ENCODE data around the gene NUP85.
A peak's percentile ranks its signal among the peaks of the same experiment; 100 is the strongest.

Gene NUP85

GRCh38 chr17:75218131-75218530 lies 12.7 kb downstream of the NUP85 start:
- H3K27me3 ChIP-seq, result no peaks in the 10 kb centered on the region
- no peak overlapping the region for H3K27ac ChIP-seq
- no peak for TF ChIP-seq Cebpa-rat (IDR thresholded peaks at IDR 0.05)
- H3K36me3 ChIP-seq, result peaks cover 95 to 100% (median 98%) of the 10 kb centered on the region in 11 experiments
- H3K4me3 ChIP-seq, result no peak overlapping the region
- no peak overlapping the region; a peak in 1 of 22 replicates for H3K9ac ChIP-seq
- H3K4me2 ChIP-seq, result no peak overlapping the region
- H3K9me3 ChIP-seq (replicated peaks in 1 of 11), result no peaks in the 10 kb centered on the region
- H4K20me1 ChIP-seq, result peaks cover 0 to 17% (median 0%) of the 10 kb centered on the region in 11 experiments; a peak in 2 of 22 replicates
- no peaks in the 10 kb centered on the region for H3K4me1 ChIP-seq

- TF ChIP-seq Cebpa-rat (IDR thresholded peaks at IDR 0.05), result no peak
- Histone ChIP-seq H3K9ac (no peak overlapping the region), H3K4me1 (peaks cover 0 to 3% (median under 1%) of the 10 kb centered on the region in 10 experiments; a peak in 6 of 20 replicates), H3K36me3 (peaks cover 92 to 100% (median 98%) of the 10 kb centered on the region in 11 experiments), H3K27me3 (no peaks in the 10 kb centered on the region), H4K20me1 (peaks cover 0 to 17% (median 0%) of the 10 kb centered on the region in 11 experiments; a peak in 2 of 22 replicates), H3K27ac (no peak overlapping the region), H3K4me2 (no peak overlapping the region), H3K4me3 (no peak overlapping the region), H3K9me3 (replicated peaks in 1 of 11) (no peaks in the 10 kb centered on the region)
Observed at GRCh38 chr17:75219815-75220214, 14.3 kb downstream of the NUP85 start.

GRCh38 chr17:75225016-75225415 lies 19.5 kb downstream of the NUP85 start:
- no peak for TF ChIP-seq Cebpa-rat (IDR thresholded peaks at IDR 0.05)
- peak overlapping the region in 3 of 11 experiments; percentile 1 to 95 (median 29); a peak in 2 of 22 replicates for H3K4me2 ChIP-seq
- H3K9ac ChIP-seq, result 0 out of 22 replicates have a peak overlapping the region, but pooled peaks of 1 of the 11 experiments have one; percentile 7
- no peaks in the 10 kb centered on the region for H3K27me3 ChIP-seq
- peak overlapping the region in 8 of 11 experiments; percentile 32 to 97 (median 96); a peak in 13 of 22 replicates for H3K27ac ChIP-seq
- no peaks in the 10 kb centered on the region for H3K9me3 ChIP-seq (replicated peaks in 1 of 11)
- peaks cover 75 to 92% (median 84%) of the 10 kb centered on the region in 11 experiments for H3K36me3 ChIP-seq
- H4K20me1 ChIP-seq, result peaks cover 0 to 12% (median 0%) of the 10 kb centered on the region in 11 experiments; a peak in 3 of 22 replicates
- no peak overlapping the region for H3K4me3 ChIP-seq
- peaks cover 24 to 55% (median 45%) of the 10 kb centered on the region in 10 experiments for H3K4me1 ChIP-seq

- H3K36me3 ChIP-seq, result peaks cover 71 to 92% (median 84%) of the 10 kb centered on the region in 11 experiments
Observed at GRCh38 chr17:75227729-75228128, 22.2 kb downstream of the NUP85 start.

GRCh38 chr17:75228305-75228704 lies 22.8 kb downstream of the NUP85 start:
- TF ChIP-seq Cebpa-rat (IDR thresholded peaks at IDR 0.05), result peak; percentile 79 to 99 (median 98)
- H3K4me3 ChIP-seq, result peak overlapping the region in 8 of 10 experiments; percentile 29 to 61 (median 46); a peak in 13 of 20 replicates

More at GRCh38 chr17:75227729-75228128, 22.2 kb downstream of the NUP85 start:
- Histone ChIP-seq H3K27me3 (no peaks in the 10 kb centered on the region), H3K27ac (peak overlapping the region; percentile 85 to 99 (median 97)), H4K20me1 (peaks cover 0 to 12% (median 0%) of the 10 kb centered on the region in 11 experiments; a peak in 2 of 22 replicates), H3K4me1 (peaks cover 24 to 75% (median 61%) of the 10 kb centered on the region in 10 experiments), H3K9me3 (replicated peaks in 1 of 11) (no peaks in the 10 kb centered on the region), H3K4me3 (peak overlapping the region in 3 of 10 experiments; percentile 15 to 46 (median 45); a peak in 4 of 20 replicates), H3K4me2 (peak overlapping the region; percentile 86 to 98 (median 95)), H3K9ac (peak overlapping the region; percentile 77 to 89 (median 86); a peak in 21 of 22 replicates)
- no peak for TF ChIP-seq Cebpa-rat (IDR thresholded peaks at IDR 0.05)

GRCh38 chr17:75228847-75229246 lies 23.4 kb downstream of the NUP85 start:
- Histone ChIP-seq H3K36me3 (peaks cover 74 to 92% (median 83%) of the 10 kb centered on the region in 11 experiments), H3K27ac (peak overlapping the region; percentile 85 to 99 (median 97)), H3K4me2 (peak overlapping the region; percentile 86 to 98 (median 95)), H3K4me1 (peaks cover 24 to 75% (median 61%) of the 10 kb centered on the region in 10 experiments), H3K4me3 (peak overlapping the region in 9 of 10 experiments; percentile 18 to 61 (median 46); a peak in 16 of 20 replicates), H3K27me3 (no peaks in the 10 kb centered on the region), H3K9me3 (replicated peaks in 1 of 11) (no peaks in the 10 kb centered on the region), H3K9ac (peak overlapping the region; percentile 77 to 89 (median 86)), H4K20me1 (peaks cover 0 to 12% (median 0%) of the 10 kb centered on the region in 11 experiments; a peak in 2 of 22 replicates)
- TF ChIP-seq Cebpa-rat (IDR thresholded peaks at IDR 0.05), result peak in 4 of 11 experiments; percentile 10 to 67 (median 59); a peak in 7 of 22 replicates

More at GRCh38 chr17:75228305-75228704, 22.8 kb downstream of the NUP85 start:
- no peaks in the 10 kb centered on the region for H3K27me3 ChIP-seq
- no peaks in the 10 kb centered on the region for H3K9me3 ChIP-seq (replicated peaks in 1 of 11)
- peaks cover 0 to 12% (median 0%) of the 10 kb centered on the region in 11 experiments; a peak in 2 of 22 replicates for H4K20me1 ChIP-seq
- peaks cover 24 to 75% (median 61%) of the 10 kb centered on the region in 10 experiments for H3K4me1 ChIP-seq
- H3K9ac ChIP-seq, result peak overlapping the region; percentile 77 to 89 (median 86)
- peak overlapping the region; percentile 85 to 99 (median 97) for H3K27ac ChIP-seq
- peak overlapping the region; percentile 86 to 98 (median 95) for H3K4me2 ChIP-seq
- H3K36me3 ChIP-seq, result peaks cover 73 to 93% (median 84%) of the 10 kb centered on the region in 11 experiments

GRCh38 chr17:75231071-75231470 lies 25.6 kb downstream of the NUP85 start:
- Histone ChIP-seq H4K20me1 (peaks cover 0 to 12% (median 0%) of the 10 kb centered on the region in 11 experiments; a peak in 3 of 22 replicates), H3K4me1 (peaks cover 24 to 61% (median 55%) of the 10 kb centered on the region in 10 experiments), H3K4me2 (peak overlapping the region in 5 of 11 experiments; percentile 93 to 98 (median 95); a peak in 10 of 22 replicates), H3K36me3 (peaks cover 74 to 92% (median 83%) of the 10 kb centered on the region in 11 experiments), H3K9me3 (replicated peaks in 1 of 11) (no peaks in the 10 kb centered on the region), H3K9ac (peak overlapping the region in 7 of 11 experiments; percentile 10 to 88 (median 25); a peak in 7 of 22 replicates), H3K27me3 (no peaks in the 10 kb centered on the region), H3K4me3 (no peak overlapping the region), H3K27ac (peak overlapping the region in 10 of 11 experiments; percentile 86 to 99 (median 97); a peak in 18 of 22 replicates)
- TF ChIP-seq Cebpa-rat (IDR thresholded peaks at IDR 0.05), result no peak

- H3K27me3 ChIP-seq, result no peaks in the 10 kb centered on the region
- peak overlapping the region in 10 of 11 experiments; percentile 86 to 99 (median 97); a peak in 18 of 22 replicates for H3K27ac ChIP-seq
- no peak overlapping the region for H3K4me3 ChIP-seq
- H3K4me1 ChIP-seq, result peaks cover 24 to 53% (median 50%) of the 10 kb centered on the region in 10 experiments
- no peak for TF ChIP-seq Cebpa-rat (IDR thresholded peaks at IDR 0.05)
- peak overlapping the region in 6 of 11 experiments; percentile 10 to 88 (median 36); a peak in 7 of 22 replicates for H3K9ac ChIP-seq
- H3K9me3 ChIP-seq (replicated peaks in 1 of 11), result no peaks in the 10 kb centered on the region
- H3K4me2 ChIP-seq, result peak overlapping the region in 3 of 11 experiments; percentile 93 to 98 (median 95); a peak in 4 of 22 replicates
- peaks cover 74 to 92% (median 83%) of the 10 kb centered on the region in 11 experiments for H3K36me3 ChIP-seq
- peaks cover 0 to 13% (median 0%) of the 10 kb centered on the region in 11 experiments; a peak in 5 of 22 replicates for H4K20me1 ChIP-seq
Observed at GRCh38 chr17:75231741-75232464, 26.4 kb downstream of the NUP85 start.
